ENCODE results near the gene KIF25.
"Not testable (repeated sequence)": the region's sequence is repeated elsewhere in the genome, so short reads cannot be mapped to it uniquely, and the experiment has no call there.

Gene KIF25

GRCh38 chr6:168073937-168074730, 76.7 kb downstream of the KIF25 start:
- no peak for DNase-seq (ENCODE audit: low read depth)
- TF ChIP-seq MYC (IDR thresholded peaks at IDR 0.05; ENCODE audit: low read depth, low read length) (no peak), MAX (IDR thresholded peaks at IDR 0.05; ENCODE audit: low read depth, low read length) (no peak), CTCF (IDR thresholded peaks at IDR 0.05; ENCODE audit: low read depth, low read length) (no peak), POLR2A (IDR thresholded peaks at IDR 0.05; ENCODE audit: extremely low read depth, insufficient read length) (no peak)
- no peak overlapping the region for H3K4me3 ChIP-seq (ENCODE audit: low read depth, low read length)

- TF ChIP-seq MYC (IDR thresholded peaks at IDR 0.05; ENCODE audit: low read depth, low read length) (no peak), POLR2A (IDR thresholded peaks at IDR 0.05; ENCODE audit: extremely low read depth, insufficient read length) (no peak), MAX (IDR thresholded peaks at IDR 0.05; ENCODE audit: low read depth, low read length) (no peak), CTCF (IDR thresholded peaks at IDR 0.05; ENCODE audit: low read depth, low read length) (no peak)
- no peak overlapping the region for H3K4me3 ChIP-seq (ENCODE audit: low read depth, low read length)
- DNase-seq (ENCODE audit: low read depth), result no peak
These were observed 77.7 kb downstream of the KIF25 start for GRCh38 chr6:168075216-168075615.

GRCh38 chr6:168075787-168076202, 78.3 kb downstream of the KIF25 start:
- TF ChIP-seq CTCF (IDR thresholded peaks at IDR 0.05; ENCODE audit: low read depth, low read length), result no peak
- no peak for TF ChIP-seq POLR2A (IDR thresholded peaks at IDR 0.05; ENCODE audit: extremely low read depth, insufficient read length)
- TF ChIP-seq MYC (IDR thresholded peaks at IDR 0.05; ENCODE audit: low read depth, low read length), result no peak
- no peak for TF ChIP-seq MAX (IDR thresholded peaks at IDR 0.05; ENCODE audit: low read depth, low read length)
- H3K4me3 ChIP-seq (ENCODE audit: low read depth, low read length), result no peak overlapping the region

GRCh38 chr6:168077401-168077800, 79.9 kb downstream of the KIF25 start:
- not testable (repeated sequence) for DNase-seq (ENCODE audit: low read depth); H3K4me3 ChIP-seq (ENCODE audit: low read depth, low read length)

More at GRCh38 chr6:168075787-168076202, 78.3 kb downstream of the KIF25 start:
- DNase-seq (ENCODE audit: low read depth), result no peak

- no peak overlapping the region for H3K4me3 ChIP-seq (ENCODE audit: low read depth, low read length)
- no peak for TF ChIP-seq MYC (IDR thresholded peaks at IDR 0.05; ENCODE audit: low read depth, low read length)
- TF ChIP-seq CTCF (IDR thresholded peaks at IDR 0.05; ENCODE audit: low read depth, low read length), result no peak
- no peak for TF ChIP-seq POLR2A (IDR thresholded peaks at IDR 0.05; ENCODE audit: extremely low read depth, insufficient read length)
- TF ChIP-seq MAX (IDR thresholded peaks at IDR 0.05; ENCODE audit: low read depth, low read length), result no peak
- DNase-seq (ENCODE audit: low read depth), result no peak
These were observed 80.9 kb downstream of the KIF25 start for GRCh38 chr6:168078175-168078942.

GRCh38 chr6:168078943-168079405, 81.5 kb downstream of the KIF25 start, which contains the start of gene FRMD1:
TSS of gene FRMD1 (minus strand) at chr6:168079212. CDS start at chr6:168079094, 118 bp downstream.
- DNase-seq (ENCODE audit: low read depth), result no peak
- TF ChIP-seq CTCF (IDR thresholded peaks at IDR 0.05; ENCODE audit: low read depth, low read length) (no peak), POLR2A (IDR thresholded peaks at IDR 0.05; ENCODE audit: extremely low read depth, insufficient read length) (no peak), MAX (IDR thresholded peaks at IDR 0.05; ENCODE audit: low read depth, low read length) (no peak), MYC (IDR thresholded peaks at IDR 0.05; ENCODE audit: low read depth, low read length) (no peak)
- no peak within 1 kb of the TSS for H3K4me3 ChIP-seq (ENCODE audit: low read depth, low read length)
